Kidney epithelial cell (primary cell): Measurements from ENCODE around the gene CTBP1. TPM values are rescaled to one million over a fixed set of nuclear protein-coding genes. Genes with fewer than 3 reads are reported as not detected.

Experiments used
- DNase-seq: peaks from one replicate; pipeline ENCODE4 v3.0.0-alpha.2; 2010; ENCODE audit warnings: low read depth
- H3K27me3 ChIP-seq: 2 replicates; pipeline ENCODE4 v1.6.0; 2011; ENCODE audit warnings: low read length; ENCODE audit not compliant: control insufficient read depth, insufficient read depth
- H3K36me3 ChIP-seq: 2 replicates; pipeline ENCODE4 v1.5.1; 2011; ENCODE audit warnings: low read length; ENCODE audit not compliant: control insufficient read depth, insufficient read depth
- H3K4me3 ChIP-seq: 2 replicates; pipeline ENCODE4 v1.5.1; 2011; ENCODE audit warnings: low read depth, mild to moderate bottlenecking, control low read depth, low read length
- total RNA-seq: library from RNA; depleted of rRNA; stranded (reverse); fragments of >200 nt; gene quantifications from 2 replicates; pipeline ENCODE4 v1.2.3, GENCODE V29; 2015
- TF ChIP-seq, protein P1 (sequence below): IDR thresholded peaks from 2 replicates; pipeline ENCODE4 v1.5.1; 2011; ENCODE audit warnings: mild to moderate bottlenecking, moderate library complexity, low read length, control low read depth, inconsistent platforms; ENCODE audit not compliant: insufficient read depth, poor library complexity, severe bottlenecking

CTBP1 gene
- total RNA-seq, 1 donor from 2014 or later, result 170 TPM

DNA sequence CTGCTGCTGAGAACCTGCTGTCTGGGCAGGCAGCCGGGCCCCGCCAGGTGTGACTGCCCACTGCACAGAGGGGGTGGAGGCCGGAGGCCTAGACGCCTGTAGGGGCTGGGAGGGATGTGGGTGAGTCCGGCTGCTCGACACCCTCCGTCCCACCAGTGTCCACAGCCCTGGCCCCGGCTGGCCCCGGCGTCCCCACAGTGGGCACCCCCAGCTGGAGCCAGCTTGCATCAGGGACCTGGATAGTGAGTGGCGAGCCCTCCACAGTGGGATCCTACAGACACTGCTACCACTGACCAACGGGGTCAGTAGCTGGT, 41.8 kb downstream of the CTBP1 start:
- Histone ChIP-seq H3K36me3 (no peaks in the 10 kb centered on the region), H3K27me3 (no peaks in the 10 kb centered on the region), H3K4me3 (no peak overlapping the region)
- DNase-seq, result no peak
- TF ChIP-seq, protein P1, sequence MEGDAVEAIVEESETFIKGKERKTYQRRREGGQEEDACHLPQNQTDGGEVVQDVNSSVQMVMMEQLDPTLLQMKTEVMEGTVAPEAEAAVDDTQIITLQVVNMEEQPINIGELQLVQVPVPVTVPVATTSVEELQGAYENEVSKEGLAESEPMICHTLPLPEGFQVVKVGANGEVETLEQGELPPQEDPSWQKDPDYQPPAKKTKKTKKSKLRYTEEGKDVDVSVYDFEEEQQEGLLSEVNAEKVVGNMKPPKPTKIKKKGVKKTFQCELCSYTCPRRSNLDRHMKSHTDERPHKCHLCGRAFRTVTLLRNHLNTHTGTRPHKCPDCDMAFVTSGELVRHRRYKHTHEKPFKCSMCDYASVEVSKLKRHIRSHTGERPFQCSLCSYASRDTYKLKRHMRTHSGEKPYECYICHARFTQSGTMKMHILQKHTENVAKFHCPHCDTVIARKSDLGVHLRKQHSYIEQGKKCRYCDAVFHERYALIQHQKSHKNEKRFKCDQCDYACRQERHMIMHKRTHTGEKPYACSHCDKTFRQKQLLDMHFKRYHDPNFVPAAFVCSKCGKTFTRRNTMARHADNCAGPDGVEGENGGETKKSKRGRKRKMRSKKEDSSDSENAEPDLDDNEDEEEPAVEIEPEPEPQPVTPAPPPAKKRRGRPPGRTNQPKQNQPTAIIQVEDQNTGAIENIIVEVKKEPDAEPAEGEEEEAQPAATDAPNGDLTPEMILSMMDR, result no peak

GRCh38 chr4:1206299-1207156, 42.4 kb downstream of the CTBP1 start:
- no peaks in the 10 kb centered on the region for H3K36me3 ChIP-seq
- no peak overlapping the region for H3K4me3 ChIP-seq
- TF ChIP-seq, protein P1, result no peak
- no peaks in the 10 kb centered on the region for H3K27me3 ChIP-seq
- DNase-seq, result no peak

- Histone ChIP-seq H3K27me3 (no peaks in the 10 kb centered on the region), H3K4me3 (no peak overlapping the region), H3K36me3 (no peaks in the 10 kb centered on the region)
- DNase-seq, result no peak
- TF ChIP-seq, protein P1, result no peak
Measured at GRCh38 chr4:1205586-1206298, 43.2 kb downstream of the CTBP1 start.

DNA sequence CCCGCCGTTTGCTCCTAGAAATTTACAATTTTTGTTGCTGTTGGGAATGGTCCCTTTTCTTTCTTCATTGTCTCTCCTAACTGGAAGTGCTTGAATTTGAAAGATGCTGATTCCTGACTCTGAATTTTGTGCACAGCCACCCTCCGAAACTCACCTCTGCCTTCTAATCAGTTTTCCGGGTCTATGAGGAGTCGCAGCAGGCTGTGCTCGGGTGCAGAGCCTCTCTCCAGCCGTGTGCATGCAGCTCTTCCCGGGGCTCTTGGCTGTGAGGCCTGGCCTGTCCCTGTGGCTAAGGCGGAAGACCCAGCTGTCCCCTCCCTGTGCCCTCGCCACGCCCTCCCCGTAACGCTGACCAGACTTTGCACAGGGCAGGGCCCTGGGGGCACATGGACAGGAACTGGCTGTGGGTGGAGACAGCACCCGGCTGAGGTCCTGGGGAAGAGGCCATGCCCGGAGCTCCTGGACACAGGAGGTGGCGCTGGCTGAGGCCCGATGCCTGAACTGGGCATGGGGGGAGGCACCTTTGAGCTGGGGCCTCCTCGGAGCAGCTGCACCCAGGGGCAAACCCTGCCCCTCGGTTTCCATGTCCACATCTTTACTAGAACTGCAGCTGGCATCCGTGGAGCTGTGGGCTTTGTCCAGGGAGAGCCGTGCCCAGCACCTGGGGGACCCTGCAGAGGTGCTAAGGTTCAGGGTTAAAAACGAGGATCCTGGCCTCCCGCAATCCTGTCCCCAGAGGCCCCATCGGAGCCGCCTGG, 43.9 kb downstream of the CTBP1 start:
- H3K27me3 ChIP-seq, result no peaks in the 10 kb centered on the region
- no peak for DNase-seq
- TF ChIP-seq, protein P1, result no peak
- H3K4me3 ChIP-seq, result no peak overlapping the region
- H3K36me3 ChIP-seq, result no peaks in the 10 kb centered on the region

GRCh38 chr4:1204286-1204827, 44.6 kb downstream of the CTBP1 start:
- Histone ChIP-seq H3K36me3 (no peaks in the 10 kb centered on the region), H3K4me3 (no peak overlapping the region), H3K27me3 (no peaks in the 10 kb centered on the region)
- no peak for DNase-seq
- TF ChIP-seq, protein P1, result no peak
